Measurements from ENCODE around the gene FHOD3.

GRCh38 chr18:36819621-36820020 is 522.1 kb downstream of the FHOD3 start:
- TF ChIP-seq CTCF (conservative IDR thresholded peaks at IDR 0.05) (no peak), EZH2 (IDR thresholded peaks at IDR 0.05; ENCODE audit: low read depth) (no peak)

Data from PC-9 (cell line).